ENCODE measurements around the gene HYCC1. TPM values are rescaled to one million over a fixed set of nuclear protein-coding genes. Genes with fewer than 3 reads are reported as not detected.

HYCC1 gene
- polyA plus RNA-seq, 2 of the 4 experiments (the other 2 are of a cell fraction): 16.8 to 24.6 TPM

DNA sequence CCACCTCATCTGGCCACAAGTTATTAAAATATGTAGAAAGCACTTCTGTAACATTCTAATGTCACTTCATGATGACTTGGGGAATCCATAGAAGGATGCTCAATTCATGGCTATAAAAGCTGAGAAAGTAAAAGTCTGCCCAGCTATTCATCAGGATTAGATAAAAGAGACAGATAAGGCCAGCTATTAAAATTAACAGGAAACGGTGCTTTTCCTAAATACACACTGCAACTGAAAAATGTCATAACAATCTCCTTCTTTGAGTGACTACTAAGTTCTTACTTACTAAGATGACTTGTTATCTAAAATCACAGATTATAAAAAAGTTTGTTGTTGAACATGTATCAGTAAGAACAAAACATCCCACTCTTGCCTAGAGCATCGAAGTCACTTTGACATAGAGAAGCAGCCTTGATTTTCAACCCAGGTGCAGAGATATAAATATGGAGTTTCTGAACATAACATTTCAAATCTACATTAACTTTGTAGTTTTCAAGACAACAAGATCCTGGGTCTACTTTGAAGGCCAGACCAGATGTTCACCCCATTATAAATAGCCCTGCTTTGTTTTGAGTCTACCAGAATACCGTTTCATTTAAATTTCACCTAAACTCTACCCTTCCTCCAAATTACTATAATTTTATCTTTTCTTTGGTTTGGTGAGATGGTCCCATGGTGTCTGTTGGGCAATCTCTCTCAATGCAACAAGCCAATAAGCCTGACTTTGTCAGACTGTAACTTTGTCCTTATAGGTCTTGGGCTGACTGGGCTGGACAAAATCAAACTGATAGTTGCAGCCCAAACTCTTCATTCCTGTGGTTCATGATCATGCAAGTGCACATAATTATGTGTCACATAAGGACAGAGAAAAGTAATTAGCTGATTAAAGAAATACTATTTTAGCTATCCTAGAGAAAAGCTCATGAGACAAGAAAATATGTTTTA lies 24.0 kb downstream of the HYCC1 start:
- WGBS (ENCODE audit: missing lambda C conversion rate): 88% methylated on average over 3 of the region's 3 CpGs
- H3K4me2 ChIP-seq: no peak overlapping the region
- FAIRE-seq: no peak
- no peak overlapping the region for H3K4me3 ChIP-seq
- ATAC-seq: no peak
- TF ChIP-seq, protein P1, sequence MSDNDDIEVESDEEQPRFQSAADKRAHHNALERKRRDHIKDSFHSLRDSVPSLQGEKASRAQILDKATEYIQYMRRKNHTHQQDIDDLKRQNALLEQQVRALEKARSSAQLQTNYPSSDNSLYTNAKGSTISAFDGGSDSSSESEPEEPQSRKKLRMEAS (IDR thresholded peaks at IDR 0.05): no peak
- TF ChIP-seq, protein P2, sequence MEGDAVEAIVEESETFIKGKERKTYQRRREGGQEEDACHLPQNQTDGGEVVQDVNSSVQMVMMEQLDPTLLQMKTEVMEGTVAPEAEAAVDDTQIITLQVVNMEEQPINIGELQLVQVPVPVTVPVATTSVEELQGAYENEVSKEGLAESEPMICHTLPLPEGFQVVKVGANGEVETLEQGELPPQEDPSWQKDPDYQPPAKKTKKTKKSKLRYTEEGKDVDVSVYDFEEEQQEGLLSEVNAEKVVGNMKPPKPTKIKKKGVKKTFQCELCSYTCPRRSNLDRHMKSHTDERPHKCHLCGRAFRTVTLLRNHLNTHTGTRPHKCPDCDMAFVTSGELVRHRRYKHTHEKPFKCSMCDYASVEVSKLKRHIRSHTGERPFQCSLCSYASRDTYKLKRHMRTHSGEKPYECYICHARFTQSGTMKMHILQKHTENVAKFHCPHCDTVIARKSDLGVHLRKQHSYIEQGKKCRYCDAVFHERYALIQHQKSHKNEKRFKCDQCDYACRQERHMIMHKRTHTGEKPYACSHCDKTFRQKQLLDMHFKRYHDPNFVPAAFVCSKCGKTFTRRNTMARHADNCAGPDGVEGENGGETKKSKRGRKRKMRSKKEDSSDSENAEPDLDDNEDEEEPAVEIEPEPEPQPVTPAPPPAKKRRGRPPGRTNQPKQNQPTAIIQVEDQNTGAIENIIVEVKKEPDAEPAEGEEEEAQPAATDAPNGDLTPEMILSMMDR (IDR thresholded peaks at IDR 0.05): no peak
- TF ChIP-seq ZC3H11A (IDR thresholded peaks at IDR 0.05): no peak
- CTCF ChIA-PET: no interaction called here
- DNase-seq (ENCODE audit: low read depth in 1 of 2, low spot score in 1 of 2): no peak
- POLR2A ChIA-PET: no interaction called here
- peaks cover 5% of the 10 kb centered on the region; the same call in 1 of the 3 replicates for H3K4me1 ChIP-seq
- no peak overlapping the region for H3K27ac ChIP-seq
- H3K9me3 ChIP-seq: no peaks in the 10 kb centered on the region

DNA sequence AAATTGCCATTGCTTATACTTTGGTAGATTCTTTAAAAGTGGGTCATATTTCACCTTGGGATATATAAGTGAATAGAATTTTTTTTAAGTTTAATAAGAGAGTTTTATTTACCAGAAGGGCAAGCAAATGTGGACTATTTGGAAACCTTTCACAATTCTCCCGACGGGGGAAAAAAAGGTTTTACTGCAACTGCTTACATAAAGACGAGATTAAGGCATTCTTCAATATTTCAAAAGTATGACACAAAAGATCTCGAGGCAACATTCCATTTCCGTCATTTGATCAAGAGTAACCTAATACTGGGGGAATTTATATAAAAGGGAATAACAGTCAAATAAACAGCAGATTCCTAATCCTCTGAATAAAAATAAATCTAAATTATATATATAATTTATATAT lies 28.5 kb downstream of the HYCC1 start:
- ChIA-PET CTCF (no interaction called here), POLR2A (no interaction called here)
- Histone ChIP-seq H3K4me1 (peaks cover under 1% of the 10 kb centered on the region; the same call in 2 of the 3 replicates), H3K9me3 (no peaks in the 10 kb centered on the region), H3K4me2 (no peak overlapping the region), H3K4me3 (no peak overlapping the region), H3K27ac (no peak overlapping the region)
- FAIRE-seq (no peak), ATAC-seq (no peak), DNase-seq (ENCODE audit: low read depth in 1 of 2, low spot score in 1 of 2) (no peak)
- TF ChIP-seq RNF2 (IDR thresholded peaks at IDR 0.05; ENCODE audit: borderline replicate concordance, low read depth) (no peak), ESRRA (IDR thresholded peaks at IDR 0.05; ENCODE audit: borderline replicate concordance, low read length) (no peak), SREBF2 (IDR thresholded peaks at IDR 0.05) (no peak), HEYL (CRISPR knock-in tag; IDR thresholded peaks at IDR 0.05) (no peak), MAZ (IDR thresholded peaks at IDR 0.05; ENCODE audit: borderline replicate concordance, low read depth, low read length) (no peak)
- TF ChIP-seq, protein P3, sequence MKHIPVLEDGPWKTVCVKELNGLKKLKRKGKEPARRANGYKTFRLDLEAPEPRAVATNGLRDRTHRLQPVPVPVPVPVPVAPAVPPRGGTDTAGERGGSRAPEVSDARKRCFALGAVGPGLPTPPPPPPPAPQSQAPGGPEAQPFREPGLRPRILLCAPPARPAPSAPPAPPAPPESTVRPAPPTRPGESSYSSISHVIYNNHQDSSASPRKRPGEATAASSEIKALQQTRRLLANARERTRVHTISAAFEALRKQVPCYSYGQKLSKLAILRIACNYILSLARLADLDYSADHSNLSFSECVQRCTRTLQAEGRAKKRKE (CRISPR knock-in tag; IDR thresholded peaks at IDR 0.05; ENCODE audit: low read depth): no peak
- WGBS (ENCODE audit: missing lambda C conversion rate): 79% methylated on average over 5 of the region's 5 CpGs

DNA sequence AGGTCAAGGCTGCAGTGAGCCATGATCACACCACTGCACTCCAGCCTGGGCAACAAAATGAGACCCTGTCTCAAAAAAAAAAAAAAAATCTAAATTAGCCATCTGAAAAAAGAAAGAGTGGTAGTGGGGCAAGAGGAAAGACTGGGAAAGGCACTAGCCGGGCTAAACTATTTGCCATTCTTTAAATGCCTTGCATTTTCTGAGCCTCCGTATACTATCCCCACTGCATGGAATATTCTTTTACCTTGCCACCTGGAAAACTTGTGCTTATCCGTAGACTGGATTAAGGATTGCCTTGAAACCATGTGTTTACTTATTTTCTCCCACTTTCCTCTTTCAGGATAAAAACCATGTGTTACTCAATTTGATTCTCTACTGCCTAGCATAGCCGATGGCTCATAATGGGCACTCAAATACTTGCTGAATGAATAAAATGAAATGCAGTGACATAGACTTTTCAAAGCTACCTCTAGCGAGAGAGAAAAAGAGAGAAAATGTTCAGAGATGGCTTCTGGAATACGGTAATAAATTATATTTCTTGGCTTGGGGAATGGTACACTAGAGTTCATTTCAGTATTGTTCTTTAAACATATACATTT lies 30.6 kb downstream of the HYCC1 start:
- Histone ChIP-seq H3K9me3 (no peaks in the 10 kb centered on the region), H3K4me3 (no peak overlapping the region), H3K4me1 (peaks cover 3% of the 10 kb centered on the region; the same call in 2 of the 3 replicates), H3K4me2 (no peak overlapping the region), H3K27ac (no peak overlapping the region)
- no peak for TF ChIP-seq NR3C1 (IDR thresholded peaks at IDR 0.05)
- TF ChIP-seq ZC3H11A (IDR thresholded peaks at IDR 0.05): no peak
- TF ChIP-seq, protein P4, sequence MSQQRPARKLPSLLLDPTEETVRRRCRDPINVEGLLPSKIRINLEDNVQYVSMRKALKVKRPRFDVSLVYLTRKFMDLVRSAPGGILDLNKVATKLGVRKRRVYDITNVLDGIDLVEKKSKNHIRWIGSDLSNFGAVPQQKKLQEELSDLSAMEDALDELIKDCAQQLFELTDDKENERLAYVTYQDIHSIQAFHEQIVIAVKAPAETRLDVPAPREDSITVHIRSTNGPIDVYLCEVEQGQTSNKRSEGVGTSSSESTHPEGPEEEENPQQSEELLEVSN (IDR thresholded peaks at IDR 0.05; ENCODE audit: borderline replicate concordance, low read depth): no peak
- no peak for TF ChIP-seq CBX2 (IDR thresholded peaks at IDR 0.05; ENCODE audit: borderline replicate concordance, low read depth)
- ChIA-PET POLR2A (no interaction called here), CTCF (interaction anchor here (0.5 to 0.8 kb wide), 2 partner anchors 14 to 46 kb away, joined by 3 read pairs; no protein-coding TSS in a partner anchor)
- FAIRE-seq (no peak), DNase-seq (ENCODE audit: low read depth in 1 of 2, low spot score in 1 of 2) (no peak), ATAC-seq (no peak)
- 92% methylated on average over 6 of the region's 6 CpGs for WGBS (ENCODE audit: missing lambda C conversion rate)

DNA sequence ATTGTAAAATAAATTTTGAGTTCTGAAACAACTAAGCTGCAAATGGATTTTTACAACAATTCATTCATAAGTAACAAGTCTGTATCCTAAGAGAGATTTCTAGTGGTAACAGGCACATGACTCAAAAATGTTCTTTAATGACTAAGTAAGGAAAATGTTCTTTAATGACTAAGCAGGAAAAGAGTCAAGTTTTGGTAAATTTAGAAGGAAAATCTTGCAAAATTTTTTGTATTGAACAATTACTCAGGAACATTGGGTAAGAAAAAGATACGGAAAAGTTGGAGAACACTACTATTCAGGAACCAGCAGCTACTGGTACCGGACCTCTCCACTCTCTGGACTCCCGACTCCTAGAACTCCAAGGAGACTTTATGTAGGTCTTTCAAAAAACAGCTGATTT lies 33.5 kb downstream of the HYCC1 start:
- CTCF ChIA-PET: interaction anchor here (0.6 kb wide), 1 partner anchor 47 kb away, joined by 3 read pairs; no protein-coding TSS in a partner anchor

More for the DNA sequence above, 33.5 kb downstream of the HYCC1 start:
- Histone ChIP-seq H3K4me2 (no peak overlapping the region), H3K4me1 (peaks cover 3% of the 10 kb centered on the region; the same call in 2 of the 3 replicates), H3K27ac (peak overlapping the region in 1 of 2 experiments; percentile 24; a peak in 2 of 6 replicates), H3K9me3 (no peaks in the 10 kb centered on the region), H3K4me3 (no peak overlapping the region)
- DNase-seq (ENCODE audit: low read depth in 1 of 2, low spot score in 1 of 2) (no peak), FAIRE-seq (no peak), ATAC-seq (no peak)
- WGBS (ENCODE audit: missing lambda C conversion rate): 81% methylated on average over 3 of the region's 3 CpGs
- TF ChIP-seq FOSL2 (IDR thresholded peaks at IDR 0.05) (no peak), FOSL2 (CRISPR knock-in tag; IDR thresholded peaks at IDR 0.05) (0 out of 2 replicates have a peak, but pooled peaks have one; percentile 13), KDM1A (IDR thresholded peaks at IDR 0.05; ENCODE audit: low read depth) (no peak)
- POLR2A ChIA-PET: no interaction called here

Data from A549 (cell line).